Left lung (tissue), 14 donors: Measurements from ENCODE around the gene B4GALT4. TPM values are rescaled to one million over a fixed set of nuclear protein-coding genes. Genes with fewer than 3 reads are reported as not detected.

ENCODE experiments used
- ATAC-seq: fragments of 200-7000 bp; cut with Tn5 transposase; one replicate; pipeline ENCODE4 v1.9.1; 2020; ENCODE audit warnings: moderate library complexity
- DNase-seq, 4 donors: peaks; one replicate each; pipeline ENCODE4 v3.0.0-alpha.2; 2013 to 2020
- H3K27ac ChIP-seq, 2 donors: fragments of 200-600 bp; sonication (generic) in 1 of 2; one replicate each; pipeline versions ENCODE4 v1.5.0 to v1.8.0; 2020 to 2021
- H3K27me3 ChIP-seq, 2 donors: fragments of 200-600 bp; sonication (generic) in 1 of 2; one replicate each; pipeline versions ENCODE4 v1.5.0 to v1.8.0; 2020 to 2021
- H3K36me3 ChIP-seq, 2 donors: fragments of 200-600 bp; sonication (generic) in 1 of 2; one replicate each; pipeline versions ENCODE4 v1.5.0 to v1.8.0; 2020 to 2021
- H3K4me1 ChIP-seq, 2 donors: fragments of 200-600 bp; one replicate each; pipeline ENCODE4 v1.8.0; 2021
- H3K4me3 ChIP-seq, 2 donors: fragments of 200-600 bp; sonication (generic) in 1 of 2; one replicate each; pipeline versions ENCODE4 v1.5.0 to v1.8.0; 2020 to 2021; ENCODE audit warnings: mild to moderate bottlenecking in 1 of 2
- H3K9me3 ChIP-seq, 2 donors: fragments of 200-600 bp; sonication (generic) in 1 of 2; one replicate each; pipeline versions ENCODE4 v1.5.0 to v1.8.0; 2020 to 2021
- intact Hi-C, 2 donors: fragments of 100-400 bp; cut with DNase I; formaldehyde crosslinking; loops; one replicate each; pipeline versions ENCODE4 v1.11.2 to v1.14.2; 2022
- long read RNA-seq, 12 donors: library from polyadenylated mRNA in 2 of 12; unstranded in 2 of 12; transcript quantifications; one replicate each; pipeline ENCODE4 v2.0.0 and lab custom pipeline, GENCODE V29; 2019 to 2026
- polyA plus RNA-seq, 6 donors: library from polyadenylated mRNA; unstranded; fragments of 120-200 nt; gene quantifications; one replicate each; pipeline ENCODE4 v1.2.1, GENCODE V29; 2013; ENCODE audit not compliant: insufficient read length in 6 of 6
- total RNA-seq, 2 donors: library from RNA; stranded (reverse); fragmentation: NEBNext Ultra II Directional; extraction: Animal tissue kit (Norgen Biotek cat#: 25700); gene quantifications; one replicate each; pipeline ENCODE4 v1.2.1, GENCODE V29; 2021
- TF ChIP-seq, protein P1 (sequence below), 2 donors: fragments of 200-600 bp; sonication (generic) in 1 of 2; IDR thresholded peaks; one replicate each; pipeline versions ENCODE4 v1.5.0 to v1.8.0; 2021; ENCODE audit warnings: antibody characterized with exemption in 2 of 2
- donor health status: DM: no; HTN: yes; CAD: no.
- donor health status: DM: no; HTN: no; CAD: no.

Gene B4GALT4, protein sequence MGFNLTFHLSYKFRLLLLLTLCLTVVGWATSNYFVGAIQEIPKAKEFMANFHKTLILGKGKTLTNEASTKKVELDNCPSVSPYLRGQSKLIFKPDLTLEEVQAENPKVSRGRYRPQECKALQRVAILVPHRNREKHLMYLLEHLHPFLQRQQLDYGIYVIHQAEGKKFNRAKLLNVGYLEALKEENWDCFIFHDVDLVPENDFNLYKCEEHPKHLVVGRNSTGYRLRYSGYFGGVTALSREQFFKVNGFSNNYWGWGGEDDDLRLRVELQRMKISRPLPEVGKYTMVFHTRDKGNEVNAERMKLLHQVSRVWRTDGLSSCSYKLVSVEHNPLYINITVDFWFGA
- total RNA-seq (10 to 100 TPM; 14.9 to 19.3 TPM), polyA plus RNA-seq (10 to 100 TPM; 23.4 to 35.4 (median 31.3) TPM)
- long read RNA-seq, donor 1, partial matches to known transcripts = 0 of 3 reads
- long read RNA-seq, donor 1, other reads (novel, unspliced or antisense) = 0 of 3 reads
- long read RNA-seq, donor 2, partial matches to known transcripts = 0 of 1 reads
- long read RNA-seq, donor 2, other reads (novel, unspliced or antisense) = 0 of 1 reads
- long read RNA-seq, donor 3, partial matches to known transcripts = 0 of 5 reads
- long read RNA-seq, donor 3, other reads (novel, unspliced or antisense) = 0 of 5 reads
- long read RNA-seq, donor 4, transcript B4GALT4-202 (8 exons, 2,459 nt) = major isoform, 7 of 10 reads
- long read RNA-seq, donor 4, partial matches to known transcripts = 1 of 10 reads
- long read RNA-seq, donor 4, other reads (novel, unspliced or antisense) = 1 of 10 reads
- long read RNA-seq, donor 5, partial matches to known transcripts = 0 of 3 reads
- long read RNA-seq, donor 5, other reads (novel, unspliced or antisense) = 0 of 3 reads
- long read RNA-seq, donor 6, partial matches to known transcripts = 0 of 6 reads
- long read RNA-seq, donor 6, other reads (novel, unspliced or antisense) = 0 of 6 reads
- long read RNA-seq, donor 7, partial matches to known transcripts = 0 of 2 reads
- long read RNA-seq, donor 7, other reads (novel, unspliced or antisense) = 0 of 2 reads
- long read RNA-seq, donor 8, partial matches to known transcripts = 0 of 4 reads
- long read RNA-seq, donor 8, other reads (novel, unspliced or antisense) = 0 of 4 reads
- long read RNA-seq, donor 9 = 0 reads
- long read RNA-seq, donor 10, partial matches to known transcripts = 1 of 5 reads
- long read RNA-seq, donor 10, other reads (novel, unspliced or antisense) = 1 of 5 reads
- long read RNA-seq, donor 11, partial matches to known transcripts = 0 of 3 reads
- long read RNA-seq, donor 11, other reads (novel, unspliced or antisense) = 0 of 3 reads
- long read RNA-seq, donor 12, partial matches to known transcripts = 0 of 3 reads
- long read RNA-seq, donor 12, other reads (novel, unspliced or antisense) = 0 of 3 reads

DNA sequence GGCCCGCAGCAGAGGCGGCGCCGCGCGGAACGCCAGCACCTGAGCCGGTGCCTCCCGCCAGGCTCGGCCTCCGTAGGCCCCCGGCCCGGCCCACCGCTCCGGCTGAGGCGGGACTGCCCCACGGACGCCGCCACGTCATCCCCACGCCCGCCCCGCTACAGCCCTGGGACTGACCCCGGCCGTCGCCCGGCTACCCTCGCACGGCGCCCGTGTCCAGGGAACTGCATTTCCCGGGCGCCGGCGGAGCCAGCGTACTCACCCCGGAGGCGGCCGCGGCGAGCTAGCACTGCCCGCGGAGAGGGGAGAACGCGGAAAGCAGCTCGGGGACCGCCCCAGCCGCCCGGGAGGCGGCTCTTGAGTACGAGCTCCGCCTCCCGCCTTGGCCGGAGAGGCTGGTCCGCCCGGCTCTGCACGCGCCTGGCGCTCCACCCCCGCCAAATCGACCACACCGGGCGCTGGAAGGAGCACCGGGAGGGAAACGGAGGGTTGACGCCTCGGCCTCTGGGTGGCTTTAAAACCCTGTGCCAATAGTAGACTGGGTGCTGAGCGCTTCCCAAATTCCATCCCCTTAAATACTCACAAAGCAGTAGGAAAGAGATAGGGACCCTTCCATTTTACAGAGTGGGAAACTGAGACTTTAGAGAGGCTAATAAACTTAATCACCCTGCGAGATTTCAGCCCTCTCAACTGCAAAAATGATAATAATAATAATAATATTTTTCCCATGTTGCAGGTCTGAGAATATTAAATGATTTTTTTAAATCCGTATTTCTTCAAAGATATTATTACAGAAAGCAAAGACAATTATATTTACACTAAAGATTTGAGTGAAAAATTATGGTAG, at the start of gene B4GALT4:
TSS of gene B4GALT4 (minus strand) at position 288 of the 844 bp plus-strand sequence. CDS start 10,779 bp downstream, outside the sequence.
- Histone ChIP-seq H3K9me3 (no peaks in the 10 kb centered on the region), H3K4me3 (peak within 1 kb of the TSS; percentile 66 to 73), H3K27ac (peak within 1 kb of the TSS; percentile 93 to 96), H3K36me3 (peaks cover 0 to 9% of the 10 kb centered on the region in 2 donors), H3K4me1 (peaks cover 6 to 47% of the 10 kb centered on the region in 2 donors), H3K27me3 (no peaks in the 10 kb centered on the region)
- TF ChIP-seq, protein P1, sequence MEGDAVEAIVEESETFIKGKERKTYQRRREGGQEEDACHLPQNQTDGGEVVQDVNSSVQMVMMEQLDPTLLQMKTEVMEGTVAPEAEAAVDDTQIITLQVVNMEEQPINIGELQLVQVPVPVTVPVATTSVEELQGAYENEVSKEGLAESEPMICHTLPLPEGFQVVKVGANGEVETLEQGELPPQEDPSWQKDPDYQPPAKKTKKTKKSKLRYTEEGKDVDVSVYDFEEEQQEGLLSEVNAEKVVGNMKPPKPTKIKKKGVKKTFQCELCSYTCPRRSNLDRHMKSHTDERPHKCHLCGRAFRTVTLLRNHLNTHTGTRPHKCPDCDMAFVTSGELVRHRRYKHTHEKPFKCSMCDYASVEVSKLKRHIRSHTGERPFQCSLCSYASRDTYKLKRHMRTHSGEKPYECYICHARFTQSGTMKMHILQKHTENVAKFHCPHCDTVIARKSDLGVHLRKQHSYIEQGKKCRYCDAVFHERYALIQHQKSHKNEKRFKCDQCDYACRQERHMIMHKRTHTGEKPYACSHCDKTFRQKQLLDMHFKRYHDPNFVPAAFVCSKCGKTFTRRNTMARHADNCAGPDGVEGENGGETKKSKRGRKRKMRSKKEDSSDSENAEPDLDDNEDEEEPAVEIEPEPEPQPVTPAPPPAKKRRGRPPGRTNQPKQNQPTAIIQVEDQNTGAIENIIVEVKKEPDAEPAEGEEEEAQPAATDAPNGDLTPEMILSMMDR (IDR thresholded peaks at IDR 0.05) = no peak
- intact Hi-C loops = no loop called here
- DNase-seq (peak; percentile 85 to 99 (median 93)), ATAC-seq (peak; percentile 96)

DNA sequence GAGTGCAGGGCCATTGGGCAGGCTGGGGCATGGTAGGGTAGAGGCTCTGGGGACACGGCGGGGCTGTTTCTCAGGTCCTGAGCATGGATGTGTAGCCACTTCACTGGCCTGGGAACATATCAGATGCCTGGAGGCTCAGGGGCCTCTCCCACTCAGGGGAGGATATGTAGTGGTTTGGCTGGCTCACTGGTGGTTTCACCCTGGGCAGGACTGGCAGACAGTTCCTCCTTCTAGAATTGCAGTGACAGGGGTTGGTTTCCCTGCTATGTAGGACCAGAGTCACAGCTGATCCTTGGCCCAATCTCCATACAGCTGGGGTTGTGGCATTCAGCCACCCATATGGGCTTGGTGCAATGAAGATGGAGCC, 48.7 kb upstream of the B4GALT4 start:
- no peaks in the 10 kb centered on the region for H3K36me3 ChIP-seq
- H3K4me3 ChIP-seq = no peak overlapping the region
- no peaks in the 10 kb centered on the region for H3K27me3 ChIP-seq
- intact Hi-C loops = no loop called here
- no peak overlapping the region for H3K27ac ChIP-seq
- peaks cover 0 to 21% of the 10 kb centered on the region in 2 donors for H3K9me3 ChIP-seq
- H3K4me1 ChIP-seq = peaks cover 10 to 19% of the 10 kb centered on the region in 2 donors
- TF ChIP-seq, protein P1 (IDR thresholded peaks at IDR 0.05) = no peak
- ATAC-seq (no peak), DNase-seq (no peak)

DNA sequence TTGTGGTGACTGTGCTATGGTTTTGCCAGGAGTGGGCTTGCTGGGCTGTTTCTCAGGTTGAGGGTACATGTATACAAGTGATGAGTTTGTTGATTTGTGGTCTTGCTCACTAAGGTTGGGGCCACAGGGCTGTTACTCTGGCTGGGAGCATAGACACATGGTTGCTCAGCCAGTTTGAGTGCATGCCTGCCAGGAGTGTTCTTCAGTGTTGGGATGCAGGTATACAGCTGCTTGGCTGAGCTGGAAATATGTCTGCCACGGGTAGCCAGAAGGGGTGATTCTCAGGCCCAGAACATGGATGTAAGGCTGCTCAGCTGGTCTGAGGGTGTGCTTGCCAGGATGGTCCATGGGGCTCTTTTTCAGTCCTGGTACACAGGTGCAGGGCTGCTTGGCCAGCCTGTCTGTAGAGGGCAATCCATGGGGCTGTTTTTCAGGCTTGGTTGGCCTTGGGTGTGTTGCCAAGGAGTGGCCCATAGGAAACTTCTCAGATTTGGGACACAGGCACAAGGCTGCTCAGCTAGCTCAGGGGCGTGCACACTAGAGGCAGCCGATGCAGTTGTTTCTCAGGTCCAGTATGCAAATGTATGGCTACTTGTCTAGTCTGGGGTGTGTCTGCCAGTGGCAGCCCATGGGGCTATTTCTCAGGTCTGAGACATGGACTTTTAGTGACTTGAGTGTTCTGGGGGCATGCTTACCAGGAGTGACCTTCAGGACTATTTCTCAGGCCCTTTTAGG, 48.2 kb upstream of the B4GALT4 start:
- ATAC-seq = no peak
- intact Hi-C loops = no loop called here
- no peak overlapping the region for H3K4me3 ChIP-seq

More for the DNA sequence above, 48.2 kb upstream of the B4GALT4 start:
- Histone ChIP-seq H3K27ac (no peak overlapping the region), H3K36me3 (no peaks in the 10 kb centered on the region), H3K9me3 (peaks cover 0 to 21% of the 10 kb centered on the region in 2 donors), H3K27me3 (no peaks in the 10 kb centered on the region), H3K4me1 (peaks cover 10 to 19% of the 10 kb centered on the region in 2 donors)
- TF ChIP-seq, protein P1 (IDR thresholded peaks at IDR 0.05) = no peak
- DNase-seq = no peak
